Hepatic stellate cell (primary cell): ENCODE data around the gene RPGRIP1.
"Not testable (repeated sequence)": the region's sequence is repeated elsewhere in the genome, so short reads cannot be mapped to it uniquely, and the experiment has no call there.

Source experiments
- DNase-seq: peaks from one replicate; pipeline ENCODE4 v3.0.0; 2011; ENCODE audit warnings: low spot score

RPGRIP1 gene

GRCh38 chr14:21302013-21302835 is 22.3 kb downstream of the RPGRIP1 start:
- DNase-seq, result no peak

- not testable (repeated sequence) for DNase-seq
Measured at GRCh38 chr14:21302836-21303140, 22.9 kb downstream of the RPGRIP1 start.

GRCh38 chr14:21307637-21308036 is 27.8 kb downstream of the RPGRIP1 start:
- DNase-seq, result no peak

- DNase-seq, result no peak
Measured at GRCh38 chr14:21308132-21308478, 28.2 kb downstream of the RPGRIP1 start.

GRCh38 chr14:21308479-21309237 is 28.8 kb downstream of the RPGRIP1 start:
- DNase-seq, result no peak

- no peak for DNase-seq
Measured at GRCh38 chr14:21309238-21309636, 29.4 kb downstream of the RPGRIP1 start.

- DNase-seq, result no peak
Measured at GRCh38 chr14:21309956-21310355, 30.1 kb downstream of the RPGRIP1 start.

GRCh38 chr14:21311614-21312013 is 31.7 kb downstream of the RPGRIP1 start:
- DNase-seq, result no peak

GRCh38 chr14:21313512-21313911 is 33.6 kb downstream of the RPGRIP1 start:
- DNase-seq, result no peak

- DNase-seq, result no peak
Measured at GRCh38 chr14:21317398-21317797, 37.5 kb downstream of the RPGRIP1 start.

GRCh38 chr14:21320913-21321312 is 41.0 kb downstream of the RPGRIP1 start:
- no peak for DNase-seq

GRCh38 chr14:21322716-21323115 is 42.8 kb downstream of the RPGRIP1 start:
- DNase-seq, result no peak

- no peak for DNase-seq
Measured at GRCh38 chr14:21326972-21327371, 47.1 kb downstream of the RPGRIP1 start.
